HG03103 (cell line): Measurements from ENCODE around the gene ABCD1.
"Not testable (repeated sequence)": the region's sequence is repeated elsewhere in the genome, so short reads cannot be mapped to it uniquely, and the experiment has no call there.

Source experiments
- ATAC-seq: cut with Tn5 transposase; IDR thresholded peaks from one replicate; pipeline ENCODE4 v1.9.1; 2021; ENCODE audit warnings: low read depth; ENCODE audit not compliant: unreplicated experiment

ABCD1 gene

DNA sequence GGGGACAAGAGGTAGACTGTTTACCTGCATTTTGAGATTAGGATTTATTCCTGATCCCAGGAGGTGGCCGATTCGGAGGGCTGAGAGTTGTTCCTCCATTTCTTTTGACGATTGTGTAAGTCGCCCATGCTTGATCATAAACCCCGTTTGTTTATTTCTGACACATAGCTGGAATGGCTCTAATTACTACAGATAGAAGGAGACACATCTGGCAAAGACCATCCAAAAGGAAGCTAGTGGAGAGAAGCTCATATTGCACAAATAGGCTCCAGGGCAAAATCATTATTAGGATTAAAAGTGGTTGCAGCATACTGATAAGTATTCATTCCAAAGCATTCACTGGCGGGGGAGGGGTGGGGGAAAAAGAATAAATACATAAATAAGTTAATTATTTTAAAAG, 22.3 kb downstream of the ABCD1 start:
- ATAC-seq, result not testable (repeated sequence)

DNA sequence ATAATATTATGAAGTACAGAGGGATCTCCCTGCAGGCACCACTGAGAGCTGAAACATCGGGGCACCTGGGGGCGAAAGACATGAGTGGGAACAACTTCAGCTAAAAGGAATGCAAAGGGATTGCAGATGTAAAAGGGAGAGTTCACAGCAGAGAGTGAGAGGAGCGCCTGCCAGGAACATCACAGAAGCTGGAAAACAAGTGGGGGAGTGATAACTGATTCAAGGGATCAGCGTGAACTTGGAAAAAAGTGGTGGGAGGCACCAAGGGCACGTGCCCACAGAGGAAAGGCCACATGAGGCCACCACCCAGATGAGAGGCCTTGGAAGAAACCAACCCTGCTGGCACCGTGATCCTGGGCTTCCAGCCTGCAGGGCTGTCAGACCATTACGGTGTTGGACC, 24.4 kb downstream of the ABCD1 start:
- ATAC-seq, result not testable (repeated sequence)

DNA sequence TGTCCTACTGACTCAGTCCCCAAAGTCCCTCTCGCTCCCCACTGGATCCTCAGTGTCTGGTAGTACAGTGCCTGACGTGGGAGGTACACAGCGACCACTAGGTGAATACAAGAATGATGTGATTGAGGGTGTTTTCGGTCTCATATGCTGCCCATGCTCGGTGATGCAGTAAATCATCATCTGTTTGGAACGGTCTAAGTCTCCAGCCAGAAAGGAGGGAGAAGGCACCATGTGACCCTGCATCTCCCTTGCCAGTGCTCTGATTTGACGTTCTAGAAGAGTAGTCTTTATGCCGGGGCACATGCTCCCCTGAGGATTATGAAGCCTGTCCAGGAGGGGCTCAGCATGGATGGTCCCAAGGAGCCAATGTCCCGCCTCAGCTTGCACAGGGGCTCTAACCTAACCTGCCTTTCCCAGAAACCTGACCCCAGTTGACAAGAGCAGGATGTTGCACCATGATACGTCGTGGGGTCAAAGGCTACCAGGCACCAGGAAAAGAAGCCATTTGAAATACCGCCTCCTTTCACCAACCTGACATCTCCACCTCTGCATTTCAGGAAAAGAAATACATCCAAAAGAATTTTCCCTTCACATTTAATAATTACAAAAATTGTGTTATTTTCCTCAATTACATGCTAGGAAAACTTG, 25.6 kb downstream of the ABCD1 start:
- no peak for ATAC-seq

DNA sequence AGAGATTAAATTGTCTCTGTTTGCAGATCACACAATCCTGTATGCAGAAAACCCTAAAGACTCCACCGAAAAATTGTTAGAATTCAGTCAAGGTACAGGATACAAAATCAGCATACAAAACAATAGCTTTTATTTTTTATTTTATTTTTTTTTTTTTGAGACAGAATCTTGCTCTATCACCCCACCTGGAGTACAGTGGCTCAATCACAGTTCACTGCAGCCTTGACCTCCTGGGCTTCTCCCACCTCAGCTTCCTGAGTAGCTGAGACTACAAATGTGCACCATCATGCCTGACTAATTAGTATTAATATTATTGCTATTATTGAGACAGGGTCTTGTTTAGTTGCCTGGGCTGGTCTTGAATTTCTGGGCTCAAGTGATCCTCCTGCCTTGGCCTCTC, 30.5 kb downstream of the ABCD1 start:
- no peak for ATAC-seq

DNA sequence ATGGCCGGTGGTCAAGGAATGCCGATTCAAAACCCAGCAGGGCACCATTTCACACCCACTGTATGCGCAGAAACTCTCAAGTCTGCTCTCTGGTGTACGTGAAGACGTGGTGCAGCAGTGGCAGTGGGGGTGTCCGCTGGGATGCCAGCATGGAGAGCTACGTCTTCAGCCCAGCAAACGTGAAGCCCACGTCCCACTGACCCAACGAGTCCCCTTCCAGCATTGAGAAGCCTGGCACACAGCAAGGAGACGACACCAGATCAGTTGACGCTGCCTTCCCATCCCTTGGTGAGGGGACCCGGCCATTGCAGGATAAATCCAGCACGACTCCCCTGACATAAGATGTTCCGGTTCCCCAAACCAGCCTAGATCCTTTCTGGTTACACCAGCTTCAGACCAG, 37.2 kb downstream of the ABCD1 start:
- no peak for ATAC-seq

DNA sequence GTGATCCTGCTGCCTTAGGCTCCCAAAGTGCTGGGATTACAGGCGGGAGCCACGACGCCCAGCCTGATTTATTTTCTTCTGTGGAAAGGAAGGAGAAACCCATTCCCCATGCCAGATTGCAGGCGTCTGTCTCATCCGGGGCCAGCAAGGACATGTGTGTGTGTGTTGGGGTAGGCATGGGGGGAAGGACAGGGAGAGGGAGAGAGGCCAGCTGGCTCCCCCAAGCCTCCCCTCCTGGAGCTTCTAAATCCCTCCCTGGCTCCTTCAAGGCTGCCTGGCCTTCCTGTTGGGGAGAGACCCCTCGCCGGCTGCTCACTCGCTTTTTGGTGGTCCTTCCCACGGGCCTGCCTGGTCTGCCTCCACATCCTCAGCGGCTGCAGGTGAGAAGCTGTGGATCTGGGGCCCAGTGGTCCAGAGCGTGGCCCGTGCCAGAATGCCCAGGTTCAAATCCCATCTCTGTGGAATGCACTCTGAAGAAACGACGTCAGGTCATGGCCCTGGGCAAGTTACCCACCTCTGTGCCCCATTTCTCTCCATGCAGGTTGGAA, 38.0 kb downstream of the ABCD1 start:
- ATAC-seq, result no peak

DNA sequence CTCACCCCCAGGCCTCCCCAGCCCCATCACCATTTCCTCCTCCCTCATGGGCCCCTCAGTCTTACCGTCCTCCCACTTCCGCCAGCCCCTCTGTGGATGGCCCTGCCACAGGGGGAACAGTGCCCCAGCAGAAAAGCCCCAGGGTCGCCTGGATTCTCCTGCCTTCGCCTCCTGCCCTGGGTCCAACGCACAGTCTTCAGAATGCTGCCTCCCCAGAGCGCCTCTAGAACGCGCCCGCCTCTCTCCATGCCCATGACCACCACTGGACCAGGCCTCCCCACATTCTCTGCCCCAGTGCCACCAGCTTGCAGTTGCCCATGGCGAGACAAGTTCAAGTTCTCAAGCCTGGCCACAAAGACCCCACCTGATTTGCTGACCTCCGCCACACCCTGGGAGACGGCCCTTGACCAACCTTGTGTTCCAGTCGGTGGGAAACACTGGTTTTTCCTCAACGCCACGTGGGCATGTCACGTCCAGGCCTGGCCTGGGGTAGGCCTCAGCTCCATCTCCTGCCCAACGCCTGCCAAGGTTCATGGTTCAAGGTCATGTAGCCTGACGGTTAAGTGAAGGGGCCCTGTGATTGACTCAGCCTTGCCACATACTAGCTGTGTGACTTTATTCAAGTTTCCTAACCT, 38.8 kb downstream of the ABCD1 start:
- no peak for ATAC-seq

DNA sequence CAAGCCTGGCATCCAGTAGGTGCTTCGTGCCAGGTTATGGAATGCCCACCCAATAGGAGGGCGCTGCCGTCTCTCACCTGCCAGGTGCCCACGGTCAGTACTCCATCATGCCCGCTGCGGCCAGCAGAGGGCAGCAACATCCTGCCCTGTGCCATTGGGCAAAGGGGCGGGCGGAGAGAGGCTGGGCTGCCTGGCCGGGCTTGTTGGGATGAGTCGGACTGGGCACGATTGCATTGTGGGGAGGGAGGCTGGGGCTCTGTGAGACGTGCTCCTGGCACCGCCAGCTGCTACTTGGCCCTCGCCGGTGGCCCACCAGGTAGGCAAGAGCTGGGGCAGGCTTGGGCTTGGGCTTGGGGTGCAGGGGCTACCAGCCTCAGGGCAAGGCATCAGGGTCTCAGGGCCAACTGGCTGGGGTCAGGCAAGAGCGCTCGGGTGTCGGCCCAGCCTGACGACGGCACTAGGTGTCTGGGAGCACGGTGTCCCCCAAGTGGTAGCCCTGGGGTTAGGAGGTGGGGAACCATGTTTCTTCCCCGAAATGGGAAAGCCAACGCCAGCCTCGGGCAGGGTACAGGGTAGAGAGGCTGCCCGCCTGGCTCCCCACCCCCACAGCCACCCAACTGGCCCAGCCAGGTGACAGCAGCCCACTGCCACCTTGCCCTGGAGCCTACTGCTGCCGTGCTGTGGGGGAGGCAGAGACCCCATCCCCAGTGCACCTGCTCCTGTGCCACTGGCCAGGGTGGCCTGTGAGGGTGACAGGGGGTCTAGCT, 39.5 kb downstream of the ABCD1 start, which contains the start of gene PLXNB3:
Gene PLXNB3, plus strand, starts transcription at position 261 of the 767 bp plus-strand sequence. CDS start 1,287 bp downstream, outside the sequence.
- no peak for ATAC-seq

DNA sequence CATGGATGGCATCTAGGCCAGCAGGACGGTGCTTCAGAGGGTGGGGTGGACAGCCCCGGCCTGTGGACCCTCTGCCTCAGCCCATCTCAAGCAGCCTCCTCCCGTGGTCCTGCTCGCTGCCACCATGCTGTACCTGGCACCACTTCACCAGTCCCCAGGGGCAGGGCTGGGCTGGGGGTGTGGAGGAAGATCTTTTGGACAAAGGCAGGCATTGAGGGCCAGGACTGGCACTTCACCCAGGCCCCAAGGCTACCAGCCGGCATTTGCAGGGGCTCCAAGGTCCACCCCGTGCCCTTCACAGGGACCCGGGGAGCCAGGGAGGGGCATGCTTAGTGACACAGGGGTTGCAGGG, 40.1 kb downstream of the ABCD1 start:
- no peak for ATAC-seq

DNA sequence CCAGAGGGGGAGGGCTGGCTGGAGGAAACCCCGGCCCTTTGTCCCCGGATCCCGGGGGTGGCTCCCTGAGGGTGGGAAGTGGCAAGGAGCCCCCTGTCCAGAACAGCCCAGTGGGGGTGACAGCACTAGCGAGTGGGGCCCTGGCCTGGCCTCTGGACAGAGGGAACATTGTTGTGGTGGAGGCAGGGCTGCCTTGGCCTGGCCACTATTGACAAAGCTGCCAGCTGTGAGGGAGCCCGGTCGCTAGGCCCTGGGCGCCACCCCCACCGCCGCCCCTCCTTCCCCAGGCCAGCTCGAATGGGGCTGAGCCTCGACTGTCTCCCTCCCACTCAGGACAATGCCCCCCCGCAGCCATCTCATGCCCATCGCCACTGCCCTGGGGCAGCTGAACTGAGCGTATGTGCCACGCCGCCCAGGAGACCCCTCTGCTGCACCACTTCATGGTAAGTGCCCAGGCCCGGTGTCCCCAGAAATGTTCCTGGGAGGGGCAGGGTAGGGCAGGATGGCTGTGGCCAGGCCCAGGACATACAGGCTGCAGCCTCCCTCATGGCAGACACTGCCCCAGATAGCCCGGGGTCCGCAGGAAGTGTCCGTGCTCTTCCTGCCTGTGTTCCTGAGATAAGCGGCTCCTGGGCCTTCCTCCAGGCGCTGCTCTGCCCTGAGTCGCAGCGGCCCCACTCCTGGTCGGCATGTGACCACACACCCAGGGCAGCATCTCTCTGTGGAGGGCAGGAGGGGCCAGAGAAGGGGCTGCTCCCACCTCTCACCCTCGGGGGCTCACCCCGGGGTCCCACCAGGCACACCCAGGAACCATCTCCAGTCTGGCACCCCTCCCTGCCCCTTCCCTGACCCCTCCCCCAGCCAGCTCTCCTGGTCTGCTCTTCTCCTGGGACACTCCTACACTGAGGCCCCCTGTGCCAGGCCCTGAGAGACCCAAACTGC, 40.8 kb downstream of the ABCD1 start:
- ATAC-seq, result no peak

DNA sequence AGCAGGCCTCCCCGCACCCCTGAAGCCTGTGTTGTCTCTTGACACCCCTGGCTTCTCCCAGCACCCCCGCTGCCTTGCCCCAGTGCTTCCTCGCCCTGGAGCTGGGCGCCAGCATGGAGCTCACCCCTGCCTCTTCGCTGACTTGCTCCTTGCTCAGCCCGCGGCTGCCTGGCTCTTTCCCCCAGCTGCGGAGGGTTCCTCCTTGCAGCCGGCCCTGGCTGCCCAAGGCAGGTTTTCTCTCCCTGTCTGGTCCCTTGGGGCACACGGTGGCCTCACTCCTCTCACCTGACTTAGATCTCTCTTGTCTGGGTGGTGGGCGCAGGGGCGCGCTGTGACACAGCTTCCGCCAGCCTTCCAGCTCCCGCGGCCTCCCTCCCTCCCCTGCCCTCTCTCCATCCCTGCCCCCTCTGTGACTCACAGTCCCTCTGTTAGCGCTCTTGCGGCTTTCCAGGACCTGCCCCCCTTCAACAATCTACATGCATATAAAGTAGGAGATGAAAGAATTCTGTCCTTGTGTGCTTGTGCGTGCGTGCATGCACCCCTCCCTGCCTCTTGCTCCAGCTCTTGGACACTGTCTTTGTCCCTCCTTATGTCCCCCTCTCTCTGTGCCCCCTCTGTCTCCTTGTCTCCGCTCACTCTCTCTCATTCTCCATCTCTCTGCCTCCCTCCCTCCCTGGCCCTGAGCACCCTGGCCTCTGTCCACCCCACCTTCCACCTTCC, 41.6 kb downstream of the ABCD1 start:
- ATAC-seq, result no peak

DNA sequence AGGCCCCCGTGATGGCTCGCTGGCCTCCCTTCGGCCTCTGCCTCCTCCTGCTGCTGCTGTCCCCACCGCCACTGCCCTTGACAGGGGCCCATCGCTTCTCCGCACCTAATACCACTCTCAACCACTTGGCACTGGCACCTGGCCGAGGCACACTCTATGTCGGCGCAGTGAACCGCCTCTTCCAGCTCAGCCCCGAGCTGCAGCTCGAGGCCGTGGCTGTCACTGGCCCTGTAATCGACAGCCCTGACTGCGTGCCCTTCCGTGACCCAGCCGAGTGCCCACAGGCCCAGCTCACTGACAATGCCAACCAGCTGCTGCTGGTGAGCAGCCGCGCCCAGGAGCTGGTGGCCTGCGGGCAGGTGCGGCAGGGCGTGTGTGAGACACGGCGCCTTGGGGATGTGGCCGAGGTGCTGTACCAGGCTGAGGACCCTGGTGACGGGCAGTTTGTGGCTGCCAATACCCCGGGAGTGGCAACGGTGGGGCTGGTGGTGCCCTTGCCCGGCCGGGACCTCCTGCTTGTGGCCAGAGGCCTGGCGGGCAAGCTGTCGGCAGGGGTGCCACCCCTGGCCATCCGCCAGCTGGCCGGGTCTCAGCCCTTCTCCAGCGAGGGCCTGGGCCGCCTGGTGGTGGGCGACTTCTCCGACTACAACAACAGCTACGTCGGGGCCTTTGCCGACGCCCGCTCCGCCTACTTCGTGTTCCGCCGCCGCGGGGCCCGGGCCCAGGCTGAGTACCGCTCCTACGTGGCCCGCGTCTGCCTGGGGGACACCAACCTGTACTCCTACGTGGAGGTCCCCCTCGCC, 42.4 kb downstream of the ABCD1 start:
- ATAC-seq, result no peak

DNA sequence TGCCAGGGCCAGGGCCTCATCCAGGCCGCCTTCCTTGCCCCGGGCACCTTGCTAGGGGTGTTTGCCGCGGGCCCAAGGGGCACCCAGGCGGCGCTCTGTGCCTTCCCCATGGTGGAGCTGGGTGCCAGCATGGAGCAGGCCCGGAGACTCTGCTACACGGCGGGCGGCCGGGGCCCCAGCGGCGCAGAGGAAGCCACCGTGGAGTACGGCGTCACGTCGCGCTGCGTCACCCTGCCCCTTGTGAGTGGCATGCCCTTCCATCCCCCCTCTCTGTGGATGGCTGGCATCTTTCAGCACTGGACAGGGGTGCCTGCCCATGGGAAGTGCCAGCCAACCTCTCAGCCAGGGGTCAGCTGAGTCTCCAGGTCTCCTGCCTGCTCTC, 43.0 kb downstream of the ABCD1 start:
- no peak for ATAC-seq

DNA sequence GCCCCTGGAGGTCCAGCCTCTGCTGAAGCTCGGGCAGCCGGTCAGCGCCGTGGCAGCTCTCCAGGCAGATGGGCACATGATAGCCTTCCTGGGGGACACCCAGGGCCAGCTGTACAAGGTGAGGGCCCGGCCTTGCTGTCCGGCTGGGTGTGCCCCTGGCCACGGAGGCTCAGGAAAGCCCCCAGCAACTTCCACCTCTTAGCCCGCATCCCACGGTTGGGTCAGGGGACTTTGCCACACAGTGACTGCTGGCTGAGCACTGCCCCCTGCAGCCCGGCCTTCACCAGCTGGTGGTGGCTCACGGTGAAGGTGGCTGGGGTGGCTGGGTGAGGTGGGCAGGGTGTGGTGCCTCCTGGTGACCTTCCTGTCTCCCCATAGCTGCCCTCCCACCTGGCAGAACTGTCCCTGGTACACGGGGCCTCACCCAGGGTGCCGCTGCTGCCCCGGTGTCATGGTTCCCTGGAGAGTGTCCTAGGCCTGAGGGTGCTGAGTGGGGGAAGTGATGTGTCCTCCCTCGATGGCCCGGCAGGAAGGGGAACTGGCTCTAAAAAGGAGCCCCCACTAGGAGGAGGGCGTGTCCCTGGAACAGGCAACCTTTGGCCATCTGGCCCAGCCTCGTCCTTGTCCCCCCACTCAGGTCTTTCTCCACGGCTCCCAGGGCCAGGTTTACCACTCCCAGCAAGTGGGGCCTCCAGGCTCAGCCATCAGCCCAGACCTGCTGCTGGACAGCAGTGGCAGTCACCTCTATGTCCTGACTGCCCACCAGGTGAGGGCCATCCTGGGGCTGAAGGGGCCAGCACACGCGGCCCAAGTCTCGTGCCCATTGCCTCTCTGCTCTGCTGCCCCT, 43.9 kb downstream of the ABCD1 start:
- no peak for ATAC-seq

DNA sequence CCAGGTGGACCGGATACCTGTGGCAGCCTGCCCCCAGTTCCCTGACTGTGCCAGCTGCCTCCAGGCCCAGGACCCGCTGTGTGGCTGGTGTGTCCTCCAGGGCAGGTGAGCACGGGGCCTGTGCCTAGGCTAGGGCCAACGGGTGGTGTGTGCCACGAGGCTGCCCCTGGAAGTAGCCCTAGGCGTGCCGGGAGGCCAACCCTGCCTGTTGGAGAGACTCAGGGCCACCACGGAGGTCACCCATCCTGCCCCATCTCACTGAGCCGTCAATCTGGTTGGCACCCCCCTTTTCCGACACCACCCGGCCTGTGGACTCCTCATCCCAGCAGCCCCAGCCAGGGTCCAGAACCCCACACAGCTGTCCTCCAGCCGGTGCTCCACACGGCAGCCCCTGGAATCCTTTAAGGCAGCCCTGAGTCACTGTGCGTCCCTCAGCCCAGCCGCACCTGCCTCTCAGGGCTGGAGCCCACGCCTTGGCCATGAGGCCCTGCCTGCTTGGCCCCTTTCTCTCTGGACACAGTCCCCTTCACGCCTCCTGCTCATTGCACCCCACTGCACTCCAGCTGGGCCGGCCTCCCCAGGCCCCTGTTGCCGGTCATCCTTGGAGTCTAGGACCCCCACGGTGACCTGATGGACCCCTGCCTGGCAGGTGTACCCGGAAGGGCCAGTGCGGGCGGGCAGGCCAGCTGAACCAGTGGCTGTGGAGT, 44.7 kb downstream of the ABCD1 start:
- no peak for ATAC-seq

DNA sequence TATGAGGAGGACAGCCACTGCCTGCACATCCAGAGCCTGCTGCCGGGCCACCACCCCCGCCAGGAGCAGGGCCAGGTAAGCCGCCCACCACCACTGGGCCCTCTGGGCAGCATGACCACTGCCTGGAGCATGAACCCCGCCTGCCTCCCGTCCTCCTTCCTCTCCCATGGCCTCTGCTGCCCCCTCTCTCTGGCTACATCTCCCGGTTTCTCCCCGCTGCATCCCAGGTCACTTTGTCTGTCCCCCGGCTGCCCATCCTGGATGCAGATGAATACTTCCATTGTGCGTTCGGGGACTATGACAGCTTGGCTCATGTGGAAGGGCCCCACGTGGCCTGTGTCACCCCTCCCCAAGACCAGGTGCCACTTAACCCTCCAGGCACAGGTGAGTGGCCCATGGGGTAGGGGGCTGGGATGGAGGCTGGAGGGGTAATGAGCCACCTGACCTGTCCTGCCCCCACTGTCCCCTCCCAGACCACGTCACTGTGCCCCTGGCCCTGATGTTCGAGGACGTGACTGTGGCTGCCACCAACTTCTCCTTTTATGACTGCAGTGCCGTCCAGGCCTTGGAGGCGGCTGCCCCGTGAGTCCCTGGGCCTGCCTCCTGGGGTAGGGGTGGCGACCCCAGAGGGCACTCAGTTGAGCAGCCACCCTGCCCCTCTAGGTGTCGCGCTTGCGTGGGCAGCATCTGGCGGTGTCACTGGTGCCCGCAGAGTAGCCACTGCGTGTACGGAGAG, 45.4 kb downstream of the ABCD1 start:
- ATAC-seq, result no peak
